CD14-positive monocyte (primary cell): ENCODE results near the gene ZNF841. TPM values are rescaled to one million over a fixed set of nuclear protein-coding genes. Genes with fewer than 3 reads are reported as not detected.
"Not testable (repeated sequence)": the region's sequence is repeated elsewhere in the genome, so short reads cannot be mapped to it uniquely, and the experiment has no call there.

Source experiments
- DNase-seq, 3 donors: peaks; one replicate each; pipeline ENCODE4 v3.0.0-alpha.2; 2011 to 2022
- H2AFZ ChIP-seq: 2 replicates; pipeline ENCODE4 v1.6.0; 2012; ENCODE audit warnings: mild to moderate bottlenecking, low read depth, low read length, inconsistent platforms; ENCODE audit not compliant: insufficient read depth, poor library complexity, severe bottlenecking
- H3K27ac ChIP-seq, 2 donors: 1 replicate in 1 of 2; 2 replicates in 1 of 2; pipeline ENCODE4 v1.5.1; 2012 to 2013; ENCODE audit warnings: low read length in 2 of 2, control low read depth in 1 of 2, inconsistent platforms in 1 of 2, low read depth in 1 of 2, mild to moderate bottlenecking in 1 of 2
- H3K27me3 ChIP-seq, 2 donors: one replicate each; pipeline versions ENCODE4 v1.6.0 to v1.6.1; 2011 to 2013; ENCODE audit warnings: low read length in 2 of 2; ENCODE audit not compliant: control insufficient read depth in 2 of 2, insufficient read depth in 2 of 2
- H3K36me3 ChIP-seq, 2 donors: replicated peaks in 1 of 2; 1 replicate in 1 of 2; 2 replicates in 1 of 2; pipeline versions ENCODE4 v1.5.1 to v1.6.1; 2012 to 2013; ENCODE audit warnings: low read length in 2 of 2, control low read depth in 1 of 2, inconsistent platforms in 1 of 2, mild to moderate bottlenecking in 1 of 2; ENCODE audit not compliant: insufficient read depth in 2 of 2, control insufficient read depth in 1 of 2
- H3K4me1 ChIP-seq, 2 donors: 1 replicate in 1 of 2; 2 replicates in 1 of 2; pipeline versions ENCODE4 v1.5.1 to v1.6.1; 2012 to 2013; ENCODE audit warnings: low read length in 2 of 2, control low read depth in 1 of 2, inconsistent platforms in 1 of 2, mild to moderate bottlenecking in 1 of 2, moderate library complexity in 1 of 2; ENCODE audit not compliant: insufficient read depth in 2 of 2, control insufficient read depth in 1 of 2
- H3K4me2 ChIP-seq: replicated peaks from 2 replicates; pipeline ENCODE3; 2012; ENCODE audit warnings: low read length, moderate library complexity, mild to moderate bottlenecking; ENCODE audit not compliant: poor library complexity, severe bottlenecking; ENCODE audit errors: extremely low read depth
- H3K4me3 ChIP-seq, 3 experiments: fragments of 200-600 bp in 1 of 3; sonication (generic) in 1 of 3; replicated peaks in 1 of 3; 1 replicate in 2 of 3; 2 replicates in 1 of 3; pipeline ENCODE4 v1.5.1; 2011 to 2013; ENCODE audit warnings: low read length in 3 of 3, mild to moderate bottlenecking in 3 of 3, control low read depth in 2 of 3, low read depth in 2 of 3, inconsistent platforms in 1 of 3, moderate library complexity in 1 of 3
- H3K79me2 ChIP-seq: 2 replicates; pipeline ENCODE4 v1.6.0; 2012; ENCODE audit warnings: mild to moderate bottlenecking, control low read depth, inconsistent platforms, low read length, moderate library complexity; ENCODE audit not compliant: insufficient read depth
- H3K9ac ChIP-seq: 2 replicates; pipeline ENCODE4 v1.6.0; 2017; ENCODE audit warnings: low read length, mild to moderate bottlenecking; ENCODE audit not compliant: insufficient read depth, poor library complexity, severe bottlenecking
- H3K9me3 ChIP-seq, 2 donors: replicated peaks in 1 of 2; 1 replicate in 1 of 2; 2 replicates in 1 of 2; pipeline versions ENCODE4 v1.5.1 to v1.6.1; 2012 to 2013; ENCODE audit warnings: low read length in 2 of 2, control low read depth in 1 of 2; ENCODE audit not compliant: control insufficient read depth in 1 of 2, insufficient read depth in 1 of 2
- H4K20me1 ChIP-seq: 2 replicates; pipeline ENCODE4 v1.6.0; 2012; ENCODE audit warnings: mild to moderate bottlenecking, low read length, control low read depth, moderate library complexity; ENCODE audit not compliant: insufficient read depth
- H3K27ac Mint-ChIP-seq, 7 donors: one replicate each; pipeline ENCODE4 v1.8.0; 2020; ENCODE audit warnings: mild to moderate bottlenecking in 7 of 7, mixed read lengths in 7 of 7, moderate library complexity in 6 of 7, inconsistent platforms in 2 of 7
- H3K27me3 Mint-ChIP-seq, 3 donors: one replicate each; pipeline ENCODE4 v1.8.0; 2021 to 2022; ENCODE audit warnings: low read depth in 3 of 3, mild to moderate bottlenecking in 3 of 3, mixed read lengths in 3 of 3, moderate library complexity in 3 of 3, inconsistent platforms in 1 of 3
- H3K36me3 Mint-ChIP-seq, 2 donors: one replicate each; pipeline ENCODE4 v1.8.0; 2020; ENCODE audit warnings: mixed read lengths in 2 of 2, inconsistent platforms in 1 of 2, mild to moderate bottlenecking in 1 of 2
- H3K4me1 Mint-ChIP-seq: one replicate; pipeline ENCODE4 v1.8.0; 2020; ENCODE audit warnings: mild to moderate bottlenecking, mixed read lengths
- H3K4me3 Mint-ChIP-seq, 2 donors: one replicate each; pipeline ENCODE4 v1.8.0; 2020; ENCODE audit warnings: mild to moderate bottlenecking in 2 of 2, mixed read lengths in 2 of 2, moderate library complexity in 1 of 2
- H3K9me3 Mint-ChIP-seq, 7 donors: one replicate each; pipeline ENCODE4 v1.8.0; 2020 to 2022; ENCODE audit warnings: mixed read lengths in 7 of 7, mild to moderate bottlenecking in 6 of 7, moderate library complexity in 6 of 7, inconsistent platforms in 2 of 7
- CTCF ChIP-seq: fragments of 200-600 bp; IDR thresholded peaks from one replicate; pipeline ENCODE4 v1.8.0; 2022; ENCODE audit warnings: antibody characterized with exemption, mild to moderate bottlenecking
- WGBS: methylation state at CpG from one replicate; pipeline ENCODE4 v1.1.5; 2013; ENCODE audit warnings: missing lambda C conversion rate; ENCODE audit not compliant: insufficient coverage; 5-methylcytosine and 5-hydroxymethylcytosine counted together
- intact Hi-C, 2 donors: fragments of 100-400 bp; cut with micrococcal nuclease; formaldehyde crosslinking; loops; one replicate each; pipeline versions ENCODE4 v1.15.0 to v1.15.1; 2023
- polyA plus RNA-seq, 3 donors: library from polyadenylated mRNA; depleted of rRNA in 1 of 3; unstranded in 2 of 3; stranded (reverse) in 1 of 3; fragments of 300-500 nt in 2 of 3; fragments of >200 nt in 1 of 3; fragmentation: Illumina TruSeq in 2 of 3; gene quantifications; 1 replicate in 2 of 3; 2 replicates in 1 of 3; pipeline ENCODE4 v1.2.3, GENCODE V29; 2012 to 2021

The ZNF841 gene
- polyA plus RNA-seq, 3 donors: 0.42 to 5.2 TPM; not detected in 1

GRCh38 chr19:52066258-52066863 lies 29.2 kb downstream of the ZNF841 start:
- Histone ChIP-seq H3K4me3 (peak overlapping the region in 1 of 3 experiments; percentile 35), H3K79me2 (no peaks in the 10 kb centered on the region), H3K27ac (no peak overlapping the region), H3K4me1 (no peaks in the 10 kb centered on the region), H3K9me3 (peaks cover 76 to 100% of the 10 kb centered on the region in 2 donors), H3K4me2 (no peak overlapping the region), H4K20me1 (no peaks in the 10 kb centered on the region), H2AFZ (no peak overlapping the region), H3K36me3 (peaks cover 44 to 72% of the 10 kb centered on the region in 2 donors), H3K27me3 (no peaks in the 10 kb centered on the region), H3K9ac (no peak overlapping the region)
- no peak for DNase-seq
- no peaks in the 10 kb centered on the region for H3K4me1 Mint-ChIP-seq
- no CpG with 5 or more reads among the region's 6 CpGs for WGBS
- no peak overlapping the region for H3K4me3 Mint-ChIP-seq
- H3K36me3 Mint-ChIP-seq: peaks cover 52 to 65% of the 10 kb centered on the region in 2 donors
- no peak for TF ChIP-seq CTCF
- H3K27ac Mint-ChIP-seq: no peak overlapping the region
- no peaks in the 10 kb centered on the region for H3K27me3 Mint-ChIP-seq
- peaks cover 71 to 97% (median 91%) of the 10 kb centered on the region in 7 donors for H3K9me3 Mint-ChIP-seq
- intact Hi-C loops: no loop called here

- Mint-ChIP-seq H3K4me3 (no peak overlapping the region), H3K4me1 (no peaks in the 10 kb centered on the region), H3K9me3 (peaks cover 70 to 97% (median 91%) of the 10 kb centered on the region in 7 donors), H3K36me3 (peaks cover 43 to 56% of the 10 kb centered on the region in 2 donors), H3K27me3 (no peaks in the 10 kb centered on the region), H3K27ac (no peak overlapping the region)
- H3K4me2 ChIP-seq: no peak overlapping the region
- peaks cover 77 to 100% of the 10 kb centered on the region in 2 donors for H3K9me3 ChIP-seq
- H4K20me1 ChIP-seq: no peaks in the 10 kb centered on the region
- no peak for DNase-seq
- no peak for TF ChIP-seq CTCF
- H3K9ac ChIP-seq: no peak overlapping the region
- no peaks in the 10 kb centered on the region for H3K27me3 ChIP-seq
- peaks cover 34 to 62% of the 10 kb centered on the region in 2 donors for H3K36me3 ChIP-seq
- no peak overlapping the region for H2AFZ ChIP-seq
- 94% methylated on average over 3 of the region's 6 CpGs for WGBS
- intact Hi-C loops: no loop called here
- peak overlapping the region in 1 of 3 experiments; percentile 35 for H3K4me3 ChIP-seq
- H3K4me1 ChIP-seq: no peaks in the 10 kb centered on the region
- no peak overlapping the region for H3K27ac ChIP-seq
- no peaks in the 10 kb centered on the region for H3K79me2 ChIP-seq
Measured at GRCh38 chr19:52065399-52065798, 30.2 kb downstream of the ZNF841 start.

GRCh38 chr19:52056480-52056879 lies 39.1 kb downstream of the ZNF841 start:
- H3K9me3 ChIP-seq: peaks cover 53 to 71% of the 10 kb centered on the region in 2 donors
- H3K4me3 ChIP-seq, H3K27ac ChIP-seq, H3K4me1 ChIP-seq, intact Hi-C loops, H3K4me1 Mint-ChIP-seq, H3K9ac ChIP-seq, H3K4me3 Mint-ChIP-seq, H3K4me2 ChIP-seq, H3K79me2 ChIP-seq, H3K27me3 Mint-ChIP-seq, H3K27me3 ChIP-seq, H3K27ac Mint-ChIP-seq, H4K20me1 ChIP-seq, DNase-seq, H3K36me3 ChIP-seq, H2AFZ ChIP-seq: not testable (repeated sequence)
- WGBS: no CpG with 5 or more reads among the region's 3 CpGs
- Mint-ChIP-seq H3K9me3 (peaks cover 64 to 94% (median 90%) of the 10 kb centered on the region in 7 donors), H3K36me3 (peaks cover 6 to 13% of the 10 kb centered on the region in 2 donors)
